ENCODE data around the gene HDAC4. TPM values are rescaled to one million over a fixed set of nuclear protein-coding genes. Genes with fewer than 3 reads are reported as not detected.

Gene HDAC4
- total RNA-seq, 1 donor from 2014 or later, result 7.8 TPM

- no peak for DNase-seq (ENCODE audit: low read depth)
- Histone ChIP-seq H3K4me3 (ENCODE audit: low read depth, low read length) (no peak overlapping the region), H3K27me3 (ENCODE audit: control insufficient read depth, insufficient read depth, low read length) (no peaks in the 10 kb centered on the region), H3K36me3 (ENCODE audit: control insufficient read depth, insufficient read depth, low read length) (no peaks in the 10 kb centered on the region)
- no peak for TF ChIP-seq CTCF (IDR thresholded peaks at IDR 0.05; ENCODE audit: insufficient read depth, low read length, poor library complexity, severe bottlenecking)
Measured at GRCh38 chr2:239103125-239104098, 297.4 kb downstream of the HDAC4 start.

GRCh38 chr2:239102266-239102665 is 298.6 kb downstream of the HDAC4 start:
- Histone ChIP-seq H3K27me3 (ENCODE audit: control insufficient read depth, insufficient read depth, low read length) (no peaks in the 10 kb centered on the region), H3K36me3 (ENCODE audit: control insufficient read depth, insufficient read depth, low read length) (no peaks in the 10 kb centered on the region), H3K4me3 (ENCODE audit: low read depth, low read length) (no peak overlapping the region)
- TF ChIP-seq CTCF (IDR thresholded peaks at IDR 0.05; ENCODE audit: insufficient read depth, low read length, poor library complexity, severe bottlenecking), result no peak
- DNase-seq (ENCODE audit: low read depth), result no peak

- TF ChIP-seq CTCF (IDR thresholded peaks at IDR 0.05; ENCODE audit: insufficient read depth, low read length, poor library complexity, severe bottlenecking), result no peak
- Histone ChIP-seq H3K36me3 (ENCODE audit: control insufficient read depth, insufficient read depth, low read length) (no peaks in the 10 kb centered on the region), H3K4me3 (ENCODE audit: low read depth, low read length) (no peak overlapping the region), H3K27me3 (ENCODE audit: control insufficient read depth, insufficient read depth, low read length) (no peaks in the 10 kb centered on the region)
- no peak for DNase-seq (ENCODE audit: low read depth)
Measured at GRCh38 chr2:239101807-239102206, 299.0 kb downstream of the HDAC4 start.

- no peak overlapping the region for H3K4me3 ChIP-seq (ENCODE audit: low read depth, low read length)
- H3K27me3 ChIP-seq (ENCODE audit: control insufficient read depth, insufficient read depth, low read length), result no peaks in the 10 kb centered on the region
- DNase-seq (ENCODE audit: low read depth), result no peak
- H3K36me3 ChIP-seq (ENCODE audit: control insufficient read depth, insufficient read depth, low read length), result no peaks in the 10 kb centered on the region
- TF ChIP-seq CTCF (IDR thresholded peaks at IDR 0.05; ENCODE audit: insufficient read depth, low read length, poor library complexity, severe bottlenecking), result no peak
Measured at GRCh38 chr2:239101071-239101470, 299.7 kb downstream of the HDAC4 start.

- no peak for DNase-seq (ENCODE audit: low read depth)
- Histone ChIP-seq H3K4me3 (ENCODE audit: low read depth, low read length) (no peak overlapping the region), H3K27me3 (ENCODE audit: control insufficient read depth, insufficient read depth, low read length) (no peaks in the 10 kb centered on the region), H3K36me3 (ENCODE audit: control insufficient read depth, insufficient read depth, low read length) (no peaks in the 10 kb centered on the region)
- no peak for TF ChIP-seq CTCF (IDR thresholded peaks at IDR 0.05; ENCODE audit: insufficient read depth, low read length, poor library complexity, severe bottlenecking)
Measured at GRCh38 chr2:239099474-239099873, 301.3 kb downstream of the HDAC4 start.

Data from kidney epithelial cell (primary cell).